HG02870 (cell line): Measurements from ENCODE around the gene PRSS8.
"Not testable (repeated sequence)": the region's sequence is repeated elsewhere in the genome, so short reads cannot be mapped to it uniquely, and the experiment has no call there.

ENCODE experiments used
- ATAC-seq: cut with Tn5 transposase; IDR thresholded peaks from one replicate; pipeline ENCODE4 v1.9.1; 2021; ENCODE audit warnings: mild to moderate bottlenecking, moderate library complexity; ENCODE audit not compliant: unreplicated experiment

Gene PRSS8

GRCh38 chr16:31135535-31136286 lies at the start of gene PRSS8:
TSS of gene PRSS8 (minus strand) at chr16:31135727. CDS start at chr16:31135498, 229 bp downstream.
- no peak for ATAC-seq

GRCh38 chr16:31184888-31185287 lies 49.4 kb upstream of the PRSS8 start:
- ATAC-seq, result no peak

- no peak for ATAC-seq
These were observed 48.2 kb upstream of the PRSS8 start for GRCh38 chr16:31183432-31184428.

GRCh38 chr16:31182391-31182790 lies 46.9 kb upstream of the PRSS8 start:
- no peak for ATAC-seq

GRCh38 chr16:31181102-31181830 lies 45.7 kb upstream of the PRSS8 start:
- no peak for ATAC-seq

- peak; percentile 48 for ATAC-seq
These were observed 44.4 kb upstream of the PRSS8 start, which contains the start of gene FUS for GRCh38 chr16:31179747-31180459. TSS of gene FUS (plus strand) at chr16:31180139. CDS start at chr16:31180215, 76 bp downstream.

GRCh38 chr16:31179219-31179746 lies 43.8 kb upstream of the PRSS8 start:
- no peak for ATAC-seq

GRCh38 chr16:31177136-31177535 lies 41.6 kb upstream of the PRSS8 start:
- ATAC-seq, result no peak

GRCh38 chr16:31170048-31170447 lies 34.5 kb upstream of the PRSS8 start:
- ATAC-seq, result not testable (repeated sequence)

- ATAC-seq, result no peak
These were observed 33.3 kb upstream of the PRSS8 start for GRCh38 chr16:31168848-31169247.

GRCh38 chr16:31167315-31167714 lies 31.8 kb upstream of the PRSS8 start:
- ATAC-seq, result no peak

GRCh38 chr16:31157136-31157535 lies 21.6 kb upstream of the PRSS8 start:
- no peak for ATAC-seq

GRCh38 chr16:31150976-31151375 lies 15.4 kb upstream of the PRSS8 start:
- not testable (repeated sequence) for ATAC-seq

- ATAC-seq, result no peak
These were observed 14.7 kb upstream of the PRSS8 start, which contains the start of gene PRSS36 for GRCh38 chr16:31149894-31150890. TSS of gene PRSS36 (minus strand) at chr16:31150066. CDS start at chr16:31150035, 31 bp downstream.

- no peak for ATAC-seq
These were observed 13.8 kb upstream of the PRSS8 start for GRCh38 chr16:31149332-31149731.

GRCh38 chr16:31148896-31149295 lies 13.4 kb upstream of the PRSS8 start:
- no peak for ATAC-seq

- ATAC-seq, result no peak
These were observed 12.8 kb upstream of the PRSS8 start for GRCh38 chr16:31148281-31148728.

- no peak for ATAC-seq
These were observed 12.0 kb upstream of the PRSS8 start for GRCh38 chr16:31147574-31147973.
